ENCODE results near the gene BMPR1A. TPM values are rescaled to one million over a fixed set of nuclear protein-coding genes. Genes with fewer than 3 reads are reported as not detected.
"Not testable (repeated sequence)": the region's sequence is repeated elsewhere in the genome, so short reads cannot be mapped to it uniquely, and the experiment has no call there.

BMPR1A gene
- total RNA-seq, 1 experiment from 2014 or later = 63.2 TPM

DNA sequence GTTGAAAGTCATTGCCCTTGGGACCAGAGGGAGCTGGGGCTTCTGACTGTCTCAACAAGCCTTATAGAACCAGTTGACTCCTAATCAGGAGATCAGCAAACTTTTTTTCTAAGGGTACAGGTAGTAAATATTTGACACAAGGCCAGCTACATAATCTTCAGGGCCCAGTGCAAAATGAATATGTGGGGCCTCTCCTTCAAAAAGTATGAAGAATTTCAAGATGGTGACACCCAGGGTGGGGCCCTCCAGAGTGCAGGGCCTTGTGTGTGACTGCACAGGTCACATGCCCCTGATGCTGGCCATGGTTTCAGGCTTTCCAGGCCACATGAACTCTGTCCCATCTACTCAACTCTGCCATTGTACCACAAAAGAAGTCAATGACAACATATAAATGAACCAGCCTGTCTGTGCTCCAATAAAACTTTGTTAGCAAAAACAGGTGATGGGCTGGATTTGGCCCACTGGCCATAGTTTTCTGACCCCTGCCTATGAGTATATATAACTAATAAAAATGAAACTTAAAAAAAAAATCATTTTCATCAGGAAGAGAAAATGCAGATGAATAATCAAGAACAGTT lies 194.9 kb downstream of the BMPR1A start:
- intact Hi-C loops (cut with micrococcal nuclease; ENCODE audit: unreplicated experiment) = no loop called here
- H3K27ac Mint-ChIP-seq (ENCODE audit: unreplicated experiment) = no peak overlapping the region
- H3K4me1 Mint-ChIP-seq (ENCODE audit: low read depth, unreplicated experiment) = no peaks in the 10 kb centered on the region
- ChIA-PET CTCF (no interaction called here), POLR2A (no interaction called here)
- H3K9me3 ChIP-seq = peaks cover 17% of the 10 kb centered on the region
- no peaks in the 10 kb centered on the region for H3K4me1 ChIP-seq
- H3K4me3 ChIP-seq (ENCODE audit: low read depth, low read length) = no peak overlapping the region
- H3K36me3 ChIP-seq (ENCODE audit: control insufficient read depth, insufficient read depth, low read length) = no peaks in the 10 kb centered on the region
- no TSS peak for BruUV-seq (replicated peaks)
- H3K4me3 Mint-ChIP-seq (ENCODE audit: unreplicated experiment) = no peak overlapping the region
- no peaks in the 10 kb centered on the region for H3K27me3 ChIP-seq (replicated peaks; ENCODE audit: control insufficient read depth, insufficient read depth, low read length)
- DNase-seq = peak in 1 of 2 experiments; percentile 46
- no peaks in the 10 kb centered on the region for H3K36me3 Mint-ChIP-seq (ENCODE audit: insufficient read depth, unreplicated experiment)
- TF ChIP-seq, protein P1, sequence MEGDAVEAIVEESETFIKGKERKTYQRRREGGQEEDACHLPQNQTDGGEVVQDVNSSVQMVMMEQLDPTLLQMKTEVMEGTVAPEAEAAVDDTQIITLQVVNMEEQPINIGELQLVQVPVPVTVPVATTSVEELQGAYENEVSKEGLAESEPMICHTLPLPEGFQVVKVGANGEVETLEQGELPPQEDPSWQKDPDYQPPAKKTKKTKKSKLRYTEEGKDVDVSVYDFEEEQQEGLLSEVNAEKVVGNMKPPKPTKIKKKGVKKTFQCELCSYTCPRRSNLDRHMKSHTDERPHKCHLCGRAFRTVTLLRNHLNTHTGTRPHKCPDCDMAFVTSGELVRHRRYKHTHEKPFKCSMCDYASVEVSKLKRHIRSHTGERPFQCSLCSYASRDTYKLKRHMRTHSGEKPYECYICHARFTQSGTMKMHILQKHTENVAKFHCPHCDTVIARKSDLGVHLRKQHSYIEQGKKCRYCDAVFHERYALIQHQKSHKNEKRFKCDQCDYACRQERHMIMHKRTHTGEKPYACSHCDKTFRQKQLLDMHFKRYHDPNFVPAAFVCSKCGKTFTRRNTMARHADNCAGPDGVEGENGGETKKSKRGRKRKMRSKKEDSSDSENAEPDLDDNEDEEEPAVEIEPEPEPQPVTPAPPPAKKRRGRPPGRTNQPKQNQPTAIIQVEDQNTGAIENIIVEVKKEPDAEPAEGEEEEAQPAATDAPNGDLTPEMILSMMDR (IDR thresholded peaks at IDR 0.05; ENCODE audit: insufficient read depth in 1 of 2, low read depth in 1 of 2, low read length in 1 of 2, severe bottlenecking in 1 of 2, unreplicated experiment in 1 of 2) = no peak
- peaks cover 13% of the 10 kb centered on the region for H3K9me3 Mint-ChIP-seq (ENCODE audit: unreplicated experiment)
- no peaks in the 10 kb centered on the region for H3K27me3 Mint-ChIP-seq (ENCODE audit: insufficient read depth, unreplicated experiment)

DNA sequence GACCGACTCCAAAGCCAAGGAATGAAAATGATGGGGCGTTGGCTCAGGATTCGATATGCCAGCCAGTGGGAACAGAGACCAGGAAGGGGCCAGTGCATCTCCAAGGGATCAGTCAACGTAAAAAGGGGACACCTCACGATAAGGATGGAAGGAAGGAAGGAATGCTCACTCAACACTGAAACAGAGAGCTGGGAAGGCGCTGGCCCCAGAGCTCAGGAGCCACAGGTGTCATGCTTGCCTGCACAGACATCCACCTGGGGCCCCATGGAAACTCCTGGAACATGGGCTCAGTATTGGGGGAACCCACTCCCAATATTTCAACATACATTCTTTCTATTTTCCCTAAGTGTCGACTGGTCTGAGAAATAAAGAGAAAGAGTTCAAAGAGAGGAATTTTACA lies 195.7 kb downstream of the BMPR1A start:
- intact Hi-C loops (cut with micrococcal nuclease; ENCODE audit: unreplicated experiment) = no loop called here
- Histone ChIP-seq H3K4me3 (ENCODE audit: low read depth, low read length) (no peak overlapping the region), H3K9me3 (peaks cover 17% of the 10 kb centered on the region), H3K27me3 (replicated peaks; ENCODE audit: control insufficient read depth, insufficient read depth, low read length) (no peaks in the 10 kb centered on the region), H3K36me3 (ENCODE audit: control insufficient read depth, insufficient read depth, low read length) (no peaks in the 10 kb centered on the region), H3K4me1 (no peaks in the 10 kb centered on the region)
- DNase-seq = no peak
- no peak overlapping the region for H3K4me3 Mint-ChIP-seq (ENCODE audit: unreplicated experiment)
- BruUV-seq (replicated peaks) = no TSS peak
- H3K4me1 Mint-ChIP-seq (ENCODE audit: low read depth, unreplicated experiment) = no peaks in the 10 kb centered on the region
- H3K9me3 Mint-ChIP-seq (ENCODE audit: unreplicated experiment) = peaks cover 13% of the 10 kb centered on the region
- CTCF ChIA-PET = no interaction called here
- TF ChIP-seq, protein P1 (IDR thresholded peaks at IDR 0.05; ENCODE audit: insufficient read depth in 1 of 2, low read depth in 1 of 2, low read length in 1 of 2, severe bottlenecking in 1 of 2, unreplicated experiment in 1 of 2) = no peak
- no peaks in the 10 kb centered on the region for H3K36me3 Mint-ChIP-seq (ENCODE audit: insufficient read depth, unreplicated experiment)
- POLR2A ChIA-PET = no interaction called here
- H3K27me3 Mint-ChIP-seq (ENCODE audit: insufficient read depth, unreplicated experiment) = no peaks in the 10 kb centered on the region
- no peak overlapping the region for H3K27ac Mint-ChIP-seq (ENCODE audit: unreplicated experiment)

DNA sequence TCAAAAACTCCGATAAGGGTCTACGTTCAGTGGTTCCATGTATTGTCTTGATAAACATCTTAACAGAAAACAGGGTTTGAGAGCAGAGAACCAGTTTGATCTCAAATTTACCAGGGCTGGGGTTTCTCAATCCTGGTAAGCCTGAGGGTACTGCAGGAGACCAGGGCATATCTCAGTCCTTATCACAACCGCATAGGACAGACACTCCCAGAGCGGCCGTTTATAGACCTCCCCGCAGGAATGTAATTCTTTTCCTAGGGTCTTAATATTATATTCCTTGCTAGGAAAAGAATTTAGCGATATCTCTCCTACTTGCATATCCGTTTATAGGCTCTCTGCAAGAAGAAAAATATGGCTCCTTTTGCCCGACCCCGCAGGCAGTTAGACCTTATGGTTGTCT lies 196.3 kb downstream of the BMPR1A start:
- H3K9me3 ChIP-seq = peaks cover 17% of the 10 kb centered on the region
- POLR2A ChIA-PET; CTCF ChIA-PET; H3K4me3 Mint-ChIP-seq (ENCODE audit: unreplicated experiment); H3K27me3 Mint-ChIP-seq (ENCODE audit: insufficient read depth, unreplicated experiment); H3K36me3 ChIP-seq (ENCODE audit: control insufficient read depth, insufficient read depth, low read length); H3K36me3 Mint-ChIP-seq (ENCODE audit: insufficient read depth, unreplicated experiment); intact Hi-C loops (cut with micrococcal nuclease; ENCODE audit: unreplicated experiment); H3K4me1 Mint-ChIP-seq (ENCODE audit: low read depth, unreplicated experiment); H3K4me3 ChIP-seq (ENCODE audit: low read depth, low read length); H3K27me3 ChIP-seq (replicated peaks; ENCODE audit: control insufficient read depth, insufficient read depth, low read length); H3K4me1 ChIP-seq; DNase-seq; BruUV-seq (replicated peaks); H3K27ac Mint-ChIP-seq (ENCODE audit: unreplicated experiment): not testable (repeated sequence)
- H3K9me3 Mint-ChIP-seq (ENCODE audit: unreplicated experiment) = peaks cover 13% of the 10 kb centered on the region

Measured in Caco-2 (cell line).